D341Med (cell line): ENCODE data around the gene ATP1A2.

Source experiments
- DNase-seq: peaks from one replicate; pipeline ENCODE4 v3.0.0; 2012; ENCODE audit warnings: low spot score

The ATP1A2 gene

DNA sequence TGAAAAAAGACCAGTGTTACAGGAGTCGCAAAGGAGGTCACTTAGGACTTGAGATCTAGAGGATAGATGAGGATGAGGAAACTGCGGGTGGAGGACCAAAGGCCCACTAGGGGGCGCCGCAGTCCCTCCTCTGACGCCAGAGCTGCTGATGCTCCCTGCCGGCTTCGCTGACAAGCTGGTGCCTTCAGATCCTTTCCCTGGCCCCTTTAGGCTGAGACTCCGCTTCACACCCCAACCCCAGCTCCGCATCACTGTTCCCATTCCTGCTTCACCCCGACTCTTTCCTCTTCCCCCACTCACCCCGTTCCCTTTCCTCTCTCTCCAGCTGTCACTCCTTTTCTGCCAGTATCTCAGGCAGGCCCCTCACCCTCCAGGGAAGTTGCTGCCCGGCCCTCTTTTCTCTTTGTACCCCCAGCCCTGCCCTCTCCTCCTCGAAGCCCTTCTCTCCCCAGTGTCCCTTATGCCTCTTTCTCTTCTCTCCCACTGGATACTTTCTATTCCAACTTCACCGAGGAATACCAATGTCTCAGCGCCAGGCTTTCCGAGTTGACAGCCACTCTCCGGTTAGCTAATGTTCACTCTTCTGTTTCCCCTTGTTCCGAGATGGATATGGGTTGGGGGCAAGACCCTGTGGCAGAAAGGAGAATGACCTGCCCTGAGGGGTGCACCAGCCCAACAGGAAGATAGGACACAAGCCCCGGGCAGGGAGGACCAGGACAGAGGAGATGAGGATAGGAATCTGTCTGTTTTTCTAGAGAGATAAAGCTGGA is 29.7 kb upstream of the ATP1A2 start:
- peak; percentile 92 for DNase-seq

DNA sequence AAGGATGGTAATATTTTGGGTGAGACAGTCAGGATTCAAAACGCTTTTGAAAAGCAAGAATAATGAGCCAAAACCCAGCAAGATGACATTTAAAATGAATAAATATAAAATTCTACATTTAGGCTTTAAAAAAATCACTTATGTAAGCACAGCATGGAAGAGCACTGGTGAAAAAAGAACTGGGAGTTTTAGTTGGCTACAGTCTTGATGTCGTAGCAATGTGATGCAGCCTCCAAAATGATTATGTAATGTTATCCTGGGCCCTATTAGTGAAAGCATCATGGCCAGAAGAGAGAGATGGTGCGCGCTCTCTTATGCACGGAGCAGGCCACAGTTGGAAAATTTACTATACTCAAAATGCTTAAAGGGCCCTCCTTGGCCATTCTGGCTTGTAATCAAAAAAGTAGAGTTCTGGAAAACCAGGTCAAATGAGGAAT is 29.1 kb upstream of the ATP1A2 start:
- DNase-seq, result no peak

GRCh38 chr1:160087118-160087662 is 28.4 kb upstream of the ATP1A2 start:
- DNase-seq, result no peak

- no peak for DNase-seq
These were observed 25.7 kb upstream of the ATP1A2 start for GRCh38 chr1:160089883-160090282.

DNA sequence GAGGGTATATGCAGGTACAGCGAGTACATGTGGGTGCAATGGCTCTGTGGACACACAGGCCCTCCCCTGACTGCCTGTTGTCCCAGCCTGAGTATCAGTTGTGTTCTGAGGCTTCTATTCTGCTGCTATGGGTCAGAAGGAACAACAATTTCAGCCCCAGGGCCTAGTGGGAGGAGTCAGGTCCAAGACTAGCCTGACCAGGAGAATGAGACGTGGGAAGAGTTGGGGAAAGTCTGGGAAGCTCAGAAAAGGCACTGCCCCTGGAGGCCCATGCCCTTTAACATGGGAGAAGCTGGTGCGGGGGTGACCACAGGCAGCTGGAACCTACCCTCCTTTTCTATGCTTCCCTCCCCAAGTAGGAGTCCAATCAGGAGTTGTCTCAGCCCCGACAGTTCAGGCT is 24.8 kb upstream of the ATP1A2 start:
- no peak for DNase-seq

DNA sequence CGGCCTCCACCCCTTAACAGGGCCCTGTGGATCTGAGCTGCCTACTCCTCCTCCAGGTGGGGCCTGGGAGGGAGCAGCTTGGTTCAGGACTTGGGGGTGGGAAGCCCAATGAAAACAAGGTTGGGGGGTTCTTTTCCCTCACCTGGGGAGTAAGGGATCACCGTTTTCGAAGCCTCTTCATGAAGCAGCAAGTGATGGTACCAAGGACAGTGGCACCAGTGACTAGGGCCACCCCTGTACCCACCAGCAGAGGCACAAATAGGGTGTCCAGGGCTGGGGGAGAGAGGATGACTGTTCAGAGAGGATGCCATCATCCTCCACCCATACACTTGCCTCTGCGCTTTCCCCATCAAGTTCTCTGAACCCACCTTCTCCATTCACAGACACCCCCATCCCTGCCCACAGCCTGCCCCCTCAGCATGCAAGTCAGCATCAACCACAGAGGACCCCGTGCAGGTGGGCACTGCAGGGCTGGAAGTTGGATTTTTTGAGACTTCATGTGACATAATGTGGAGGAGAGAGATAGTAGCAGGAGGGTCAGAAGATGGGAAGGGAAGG is 23.8 kb upstream of the ATP1A2 start:
- DNase-seq, result no peak

GRCh38 chr1:160092366-160093068 is 23.0 kb upstream of the ATP1A2 start:
- DNase-seq, result no peak

- no peak for DNase-seq
These were observed 22.5 kb upstream of the ATP1A2 start for GRCh38 chr1:160093069-160093395.

DNA sequence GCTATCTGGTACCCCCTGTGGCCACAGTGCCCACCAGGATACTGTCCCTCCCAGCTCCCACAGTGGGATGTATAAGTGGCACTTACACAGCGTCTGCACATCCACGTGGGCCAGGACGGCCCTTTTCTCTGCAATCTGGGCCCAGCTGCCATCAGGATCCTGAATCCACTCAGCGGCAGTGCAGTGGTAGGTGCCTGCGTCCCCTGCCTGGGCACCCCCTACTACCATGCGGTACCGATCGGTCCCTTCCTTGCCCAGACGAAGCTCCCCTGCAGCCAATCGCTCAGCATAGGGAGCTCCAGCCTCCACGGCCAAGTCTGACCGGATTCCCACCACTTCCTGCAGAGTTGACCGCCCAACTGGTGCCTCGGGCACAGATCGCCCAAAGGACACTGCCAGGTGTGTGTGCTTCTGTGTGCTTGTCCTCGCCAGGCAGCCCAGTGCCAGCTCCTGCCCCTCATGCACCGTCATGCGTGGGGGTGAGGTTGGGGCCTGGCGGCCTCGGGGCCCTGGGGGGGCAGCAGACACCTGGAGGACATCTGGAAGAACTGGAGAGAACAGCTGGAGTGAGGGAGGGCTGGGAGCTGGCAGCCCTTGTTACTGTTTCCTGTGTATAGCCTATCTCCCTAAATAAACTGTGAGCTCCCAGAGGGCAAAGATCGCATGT is 21.8 kb upstream of the ATP1A2 start:
- no peak for DNase-seq

GRCh38 chr1:160094291-160094625 is 21.3 kb upstream of the ATP1A2 start:
- DNase-seq, result no peak

DNA sequence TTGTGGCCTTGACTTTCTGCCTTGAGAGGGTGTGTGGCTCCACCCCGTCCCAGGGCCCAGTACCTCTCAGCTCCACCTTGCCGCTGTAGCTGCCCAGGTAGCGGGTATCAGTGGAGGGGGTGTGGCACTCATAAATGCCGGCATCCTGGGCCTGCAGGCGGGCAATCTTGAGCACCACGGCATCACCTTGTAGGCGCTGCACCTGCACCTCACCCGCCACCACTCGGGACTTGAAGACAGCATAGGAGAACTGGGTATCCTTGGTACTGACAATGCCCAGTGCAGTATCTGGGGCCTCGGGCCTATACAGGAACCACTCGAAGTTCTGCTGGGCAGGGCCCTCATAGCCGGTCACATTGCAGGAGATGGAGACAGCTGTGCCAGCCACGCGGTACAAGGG is 20.8 kb upstream of the ATP1A2 start:
- no peak for DNase-seq

- DNase-seq, result no peak
These were observed 20.0 kb upstream of the ATP1A2 start for GRCh38 chr1:160095382-160096105.

GRCh38 chr1:160096274-160097116 is 19.1 kb upstream of the ATP1A2 start:
- no peak for DNase-seq

GRCh38 chr1:160097151-160097910 is 18.2 kb upstream of the ATP1A2 start:
- DNase-seq, result no peak

- DNase-seq, result peak; percentile 94
These were observed 17.4 kb upstream of the ATP1A2 start, which contains the start of gene IGSF8 for GRCh38 chr1:160097911-160098851. Gene IGSF8, minus strand, starts transcription at chr1:160098619. Its CDS starts 147 bp downstream, at chr1:160098472.

DNA sequence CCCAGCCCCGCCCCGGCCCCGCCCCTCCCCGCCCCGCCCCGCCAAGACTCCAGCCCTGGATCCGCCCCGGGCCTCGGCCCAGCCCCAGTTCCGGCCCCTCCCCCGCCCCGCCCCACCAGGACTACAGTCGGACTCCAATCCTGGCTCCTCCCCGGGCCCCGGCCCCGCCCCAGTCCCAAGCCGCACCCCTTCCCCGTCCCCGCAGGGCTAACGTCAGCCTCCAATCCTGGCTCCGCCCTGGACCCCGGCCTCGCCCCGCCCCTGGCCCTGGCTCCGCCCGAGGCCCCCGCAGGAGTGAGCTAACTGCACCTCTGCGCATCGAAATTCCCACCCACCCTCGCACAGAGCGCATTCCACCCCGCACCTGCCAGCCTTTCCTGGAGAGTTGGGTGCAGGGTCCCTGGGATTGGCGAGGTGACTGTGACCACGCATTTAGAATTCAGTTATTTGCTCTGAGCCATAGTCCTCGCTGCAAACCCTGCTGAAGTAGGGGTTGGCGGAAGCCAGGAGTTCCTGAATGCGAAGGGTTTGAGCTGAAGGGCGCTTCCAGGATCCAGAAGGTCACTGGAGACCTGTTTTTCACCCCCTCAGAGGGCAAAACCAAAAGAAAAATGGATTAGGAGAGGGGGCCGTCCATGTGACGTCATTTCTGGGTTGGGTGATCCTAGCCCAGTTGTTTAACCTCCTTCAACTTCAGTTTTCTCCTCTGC is 16.6 kb upstream of the ATP1A2 start:
- DNase-seq, result peak; percentile 99

GRCh38 chr1:160099716-160100375 is 15.7 kb upstream of the ATP1A2 start:
- no peak for DNase-seq
